ENCODE results near the gene PTPRF. TPM values are rescaled to one million over a fixed set of nuclear protein-coding genes. Genes with fewer than 3 reads are reported as not detected.

The PTPRF gene
- total and polyA plus RNA-seq, 4 donors, result 41.2 to 241 (median 85.6) TPM

DNA sequence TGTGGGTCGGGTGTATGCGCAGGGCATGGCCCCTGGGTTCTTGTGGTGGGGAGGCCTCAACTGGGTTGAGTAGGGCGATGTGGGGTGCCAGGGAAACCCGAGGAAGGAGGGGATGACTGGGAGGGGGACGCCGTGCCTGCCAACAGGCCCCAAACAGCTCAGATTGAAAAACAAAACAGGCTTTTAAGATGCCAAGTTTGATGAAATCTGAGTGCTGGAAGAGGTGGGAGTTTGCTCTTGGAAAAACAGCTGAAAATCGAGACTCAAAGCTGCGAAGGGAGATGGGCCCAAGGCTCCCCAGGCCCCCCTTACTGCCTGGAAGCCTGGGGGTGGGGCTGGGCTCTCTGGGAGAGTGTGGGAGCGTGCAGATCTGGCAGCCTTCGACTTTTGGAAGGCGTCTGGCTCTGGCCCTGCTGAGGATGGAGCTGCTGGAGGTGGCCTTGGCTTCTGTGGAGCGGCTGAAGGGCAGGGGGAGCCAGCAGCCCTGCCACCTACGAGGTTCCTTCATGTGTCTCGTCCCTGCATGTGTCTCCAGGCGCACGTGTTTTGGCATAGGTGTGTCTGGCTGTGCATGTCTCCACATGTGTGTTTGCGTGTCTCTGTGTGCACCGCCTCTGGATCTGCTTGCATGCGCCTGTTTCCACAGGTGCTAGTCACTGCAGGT, 33.3 kb downstream of the PTPRF start:
- H3K36me3 ChIP-seq (ENCODE audit: control insufficient read depth in 4 of 4, insufficient read depth in 3 of 4, low read depth in 1 of 4, low read length in 3 of 4), result peaks cover 2 to 17% (median 3%) of the 10 kb centered on the region in 4 donors
- no peak for DNase-seq (ENCODE audit: low spot score)

GRCh38 chr1:43564551-43565348, 34.1 kb downstream of the PTPRF start:
- DNase-seq (ENCODE audit: low spot score), result no peak
- Histone ChIP-seq H3K9ac (ENCODE audit: low read depth in 1 of 2, low read length in 2 of 2) (no peak overlapping the region), H3K9me3 (ENCODE audit: control insufficient read depth in 4 of 4, low read length in 3 of 4) (no peaks in the 10 kb centered on the region), H3K27ac (ENCODE audit: low read depth in 1 of 2, low read length in 2 of 2) (no peak overlapping the region), H3K4me1 (ENCODE audit: control insufficient read depth in 4 of 4, insufficient read depth in 4 of 4, low read length in 3 of 4) (peaks cover 0 to 2% (median 0%) of the 10 kb centered on the region in 4 donors), H3K36me3 (ENCODE audit: control insufficient read depth in 4 of 4, insufficient read depth in 3 of 4, low read depth in 1 of 4, low read length in 3 of 4) (peaks cover 2 to 21% (median 3%) of the 10 kb centered on the region in 4 donors), H3K27me3 (ENCODE audit: control insufficient read depth in 4 of 4, insufficient read depth in 4 of 4, low read length in 3 of 4) (no peaks in the 10 kb centered on the region), H3K4me3 (ENCODE audit: low read depth in 1 of 3, low read length in 3 of 3) (no peak overlapping the region)
- TF ChIP-seq FOXA1 (IDR thresholded peaks at IDR 0.05) (no peak), RXRA (IDR thresholded peaks at IDR 0.05) (no peak), REST (IDR thresholded peaks at IDR 0.05) (no peak), GABPA (IDR thresholded peaks at IDR 0.05 in 1 of 2, conservative IDR thresholded peaks at IDR 0.05 in 1 of 2) (no peak), FOXA2 (IDR thresholded peaks at IDR 0.05) (no peak), NR2F2 (IDR thresholded peaks at IDR 0.05) (no peak), HNF4A (conservative IDR thresholded peaks at IDR 0.05) (no peak), HNF4G (IDR thresholded peaks at IDR 0.05) (no peak), EGR1 (IDR thresholded peaks at IDR 0.05; ENCODE audit: low read depth in 2 of 2) (no peak), YY1 (IDR thresholded peaks at IDR 0.05) (no peak), JUND (IDR thresholded peaks at IDR 0.05) (no peak), RAD21 (IDR thresholded peaks at IDR 0.05) (no peak), TAF1 (conservative IDR thresholded peaks at IDR 0.05) (no peak)
- TF ChIP-seq, protein P1, sequence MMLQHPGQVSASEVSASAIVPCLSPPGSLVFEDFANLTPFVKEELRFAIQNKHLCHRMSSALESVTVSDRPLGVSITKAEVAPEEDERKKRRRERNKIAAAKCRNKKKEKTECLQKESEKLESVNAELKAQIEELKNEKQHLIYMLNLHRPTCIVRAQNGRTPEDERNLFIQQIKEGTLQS (IDR thresholded peaks at IDR 0.05), result no peak
- TF ChIP-seq, protein P2, sequence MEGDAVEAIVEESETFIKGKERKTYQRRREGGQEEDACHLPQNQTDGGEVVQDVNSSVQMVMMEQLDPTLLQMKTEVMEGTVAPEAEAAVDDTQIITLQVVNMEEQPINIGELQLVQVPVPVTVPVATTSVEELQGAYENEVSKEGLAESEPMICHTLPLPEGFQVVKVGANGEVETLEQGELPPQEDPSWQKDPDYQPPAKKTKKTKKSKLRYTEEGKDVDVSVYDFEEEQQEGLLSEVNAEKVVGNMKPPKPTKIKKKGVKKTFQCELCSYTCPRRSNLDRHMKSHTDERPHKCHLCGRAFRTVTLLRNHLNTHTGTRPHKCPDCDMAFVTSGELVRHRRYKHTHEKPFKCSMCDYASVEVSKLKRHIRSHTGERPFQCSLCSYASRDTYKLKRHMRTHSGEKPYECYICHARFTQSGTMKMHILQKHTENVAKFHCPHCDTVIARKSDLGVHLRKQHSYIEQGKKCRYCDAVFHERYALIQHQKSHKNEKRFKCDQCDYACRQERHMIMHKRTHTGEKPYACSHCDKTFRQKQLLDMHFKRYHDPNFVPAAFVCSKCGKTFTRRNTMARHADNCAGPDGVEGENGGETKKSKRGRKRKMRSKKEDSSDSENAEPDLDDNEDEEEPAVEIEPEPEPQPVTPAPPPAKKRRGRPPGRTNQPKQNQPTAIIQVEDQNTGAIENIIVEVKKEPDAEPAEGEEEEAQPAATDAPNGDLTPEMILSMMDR (IDR thresholded peaks at IDR 0.05; ENCODE audit: low read depth, low read length, missing input control), result no peak
- TF ChIP-seq, protein P3, sequence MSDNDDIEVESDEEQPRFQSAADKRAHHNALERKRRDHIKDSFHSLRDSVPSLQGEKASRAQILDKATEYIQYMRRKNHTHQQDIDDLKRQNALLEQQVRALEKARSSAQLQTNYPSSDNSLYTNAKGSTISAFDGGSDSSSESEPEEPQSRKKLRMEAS (IDR thresholded peaks at IDR 0.05), result no peak
- WGBS, result 69% methylated on average over 19 of the region's 19 CpGs

More for the DNA sequence above, 33.3 kb downstream of the PTPRF start:
- Histone ChIP-seq H3K27ac (ENCODE audit: low read depth in 1 of 2, low read length in 2 of 2) (no peak overlapping the region), H3K4me1 (ENCODE audit: control insufficient read depth in 4 of 4, insufficient read depth in 4 of 4, low read length in 3 of 4) (peaks cover 0 to 2% (median under 1%) of the 10 kb centered on the region in 4 donors), H3K4me3 (ENCODE audit: low read depth in 1 of 3, low read length in 3 of 3) (no peak overlapping the region), H3K9ac (ENCODE audit: low read depth in 1 of 2, low read length in 2 of 2) (no peak overlapping the region), H3K9me3 (ENCODE audit: control insufficient read depth in 4 of 4, low read length in 3 of 4) (no peaks in the 10 kb centered on the region), H3K27me3 (ENCODE audit: control insufficient read depth in 4 of 4, insufficient read depth in 4 of 4, low read length in 3 of 4) (no peaks in the 10 kb centered on the region)
- WGBS, result 88% methylated on average over 19 of the region's 19 CpGs
- TF ChIP-seq RAD21 (IDR thresholded peaks at IDR 0.05), result no peak
- TF ChIP-seq, protein P1 (IDR thresholded peaks at IDR 0.05), result no peak
- no peak for TF ChIP-seq NR2F2 (IDR thresholded peaks at IDR 0.05)
- TF ChIP-seq, protein P3 (IDR thresholded peaks at IDR 0.05), result no peak
- TF ChIP-seq, protein P2 (IDR thresholded peaks at IDR 0.05; ENCODE audit: low read depth, low read length, missing input control), result no peak
- TF ChIP-seq HNF4A (conservative IDR thresholded peaks at IDR 0.05), result no peak
